Memory B cell (primary cell): ENCODE data around the gene RNF207.

Experiments used
- ATAC-seq: fragments of 150-1000 bp; cut with Tn5 transposase; 2 replicates; pipeline ENCODE4 v1.10.0; 2021; ENCODE audit warnings: low read depth, mild to moderate bottlenecking, moderate library complexity
- DNase-seq, 2 donors: peaks; one replicate each; pipeline ENCODE4 v3.0.0; 2022; ENCODE audit warnings: low spot score in 2 of 2
- H3K27ac Mint-ChIP-seq: one replicate; pipeline ENCODE4 v1.8.0; 2022; ENCODE audit warnings: mild to moderate bottlenecking, moderate library complexity, mixed read lengths
- H3K27me3 Mint-ChIP-seq: one replicate; pipeline ENCODE4 v1.8.0; 2022; ENCODE audit warnings: mixed read lengths
- H3K36me3 Mint-ChIP-seq: one replicate; pipeline ENCODE4 v1.8.0; 2022; ENCODE audit warnings: mild to moderate bottlenecking, mixed read lengths
- H3K4me1 Mint-ChIP-seq: one replicate; pipeline ENCODE4 v1.8.0; 2022; ENCODE audit warnings: mixed read lengths
- H3K4me3 Mint-ChIP-seq: one replicate; pipeline ENCODE4 v1.8.0; 2022; ENCODE audit warnings: mild to moderate bottlenecking, moderate library complexity, mixed read lengths
- H3K9me3 Mint-ChIP-seq: one replicate; pipeline ENCODE4 v1.8.0; 2022; ENCODE audit warnings: mixed read lengths

The RNF207 gene

DNA sequence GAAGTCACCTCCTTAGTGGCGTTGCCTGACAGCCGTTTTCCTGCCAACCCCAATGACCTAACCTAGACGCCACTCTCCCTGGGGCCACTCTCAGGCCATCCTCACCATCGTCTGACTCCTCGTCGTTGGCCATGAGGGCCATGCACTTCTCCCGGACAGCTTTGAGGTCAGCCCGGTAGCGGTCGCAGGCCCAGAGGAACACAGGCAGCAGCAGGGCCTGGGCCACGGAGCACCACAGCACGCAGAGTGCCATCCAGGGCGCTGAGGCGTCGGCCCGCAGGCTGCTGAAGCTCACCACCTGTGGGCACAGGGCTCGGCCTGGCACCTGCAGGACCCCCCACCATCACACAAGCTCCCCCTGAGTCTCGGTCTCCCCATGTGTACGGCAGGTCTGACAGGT lies 45.3 kb downstream of the RNF207 start:
- no peaks in the 10 kb centered on the region for H3K36me3 Mint-ChIP-seq
- no peaks in the 10 kb centered on the region for H3K9me3 Mint-ChIP-seq
- peaks cover 25% of the 10 kb centered on the region for H3K27me3 Mint-ChIP-seq
- no peak overlapping the region for H3K27ac Mint-ChIP-seq
- ATAC-seq (no peak), DNase-seq (no peak)
- peaks cover 3% of the 10 kb centered on the region for H3K4me1 Mint-ChIP-seq
- H3K4me3 Mint-ChIP-seq, result no peak overlapping the region

- no peaks in the 10 kb centered on the region for H3K36me3 Mint-ChIP-seq
- DNase-seq (no peak), ATAC-seq (no peak)
- no peaks in the 10 kb centered on the region for H3K4me1 Mint-ChIP-seq
- H3K27me3 Mint-ChIP-seq, result peaks cover 21% of the 10 kb centered on the region
- H3K9me3 Mint-ChIP-seq, result no peaks in the 10 kb centered on the region
- H3K27ac Mint-ChIP-seq, result no peak overlapping the region
- no peak overlapping the region for H3K4me3 Mint-ChIP-seq
Observed at GRCh38 chr1:6251681-6252373, 45.9 kb downstream of the RNF207 start.

DNA sequence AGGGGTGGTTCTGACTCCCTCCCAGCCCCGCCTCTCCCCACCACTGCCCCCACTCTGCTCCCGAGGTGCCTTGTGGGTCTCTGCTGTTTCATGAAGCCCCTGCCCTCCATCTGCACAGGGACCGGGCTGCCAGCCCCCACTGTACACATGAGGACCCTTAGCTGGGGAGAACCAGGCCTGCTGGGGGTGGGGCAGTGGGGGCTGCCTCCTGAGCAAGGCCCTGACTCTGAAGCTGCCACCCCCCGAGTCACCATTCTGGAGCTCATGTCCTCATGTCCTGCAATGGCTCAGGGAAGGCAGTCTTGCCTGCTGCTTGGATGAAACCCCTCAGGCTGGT lies 46.4 kb downstream of the RNF207 start:
- Mint-ChIP-seq H3K27ac (no peak overlapping the region), H3K4me3 (no peak overlapping the region), H3K36me3 (no peaks in the 10 kb centered on the region), H3K27me3 (peaks cover 18% of the 10 kb centered on the region), H3K9me3 (no peaks in the 10 kb centered on the region), H3K4me1 (no peaks in the 10 kb centered on the region)
- DNase-seq (no peak), ATAC-seq (no peak)

DNA sequence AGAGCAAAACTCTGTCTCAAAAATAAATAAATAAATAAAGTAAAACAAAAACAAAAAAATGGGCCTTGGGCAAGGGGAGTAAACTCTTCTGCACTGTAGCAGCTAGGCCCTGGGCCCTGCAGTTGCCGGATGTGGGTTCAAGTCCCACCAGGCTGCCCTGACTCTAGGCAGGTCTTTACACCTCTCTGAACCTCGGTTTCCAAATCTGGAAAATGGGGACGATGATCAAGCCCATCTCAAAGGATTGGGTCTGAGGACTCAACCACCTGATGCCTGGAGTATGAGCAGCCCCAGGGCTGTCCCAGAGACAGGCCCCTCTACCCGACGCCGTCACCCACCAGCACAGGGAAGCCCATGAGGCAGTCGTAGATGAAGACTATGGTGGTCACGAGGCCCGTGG lies 47.5 kb downstream of the RNF207 start:
- ATAC-seq, result no peak
- Mint-ChIP-seq H3K27ac (no peak overlapping the region), H3K27me3 (peaks cover 14% of the 10 kb centered on the region), H3K36me3 (no peaks in the 10 kb centered on the region), H3K9me3 (no peaks in the 10 kb centered on the region), H3K4me3 (no peak overlapping the region), H3K4me1 (no peaks in the 10 kb centered on the region)
- DNase-seq, result no peak

- Mint-ChIP-seq H3K36me3 (no peaks in the 10 kb centered on the region), H3K4me3 (no peak overlapping the region), H3K27me3 (peaks cover 14% of the 10 kb centered on the region), H3K4me1 (no peaks in the 10 kb centered on the region), H3K9me3 (no peaks in the 10 kb centered on the region), H3K27ac (no peak overlapping the region)
- DNase-seq, result no peak
- no peak for ATAC-seq
Observed at GRCh38 chr1:6254691-6255090, 48.8 kb downstream of the RNF207 start.

DNA sequence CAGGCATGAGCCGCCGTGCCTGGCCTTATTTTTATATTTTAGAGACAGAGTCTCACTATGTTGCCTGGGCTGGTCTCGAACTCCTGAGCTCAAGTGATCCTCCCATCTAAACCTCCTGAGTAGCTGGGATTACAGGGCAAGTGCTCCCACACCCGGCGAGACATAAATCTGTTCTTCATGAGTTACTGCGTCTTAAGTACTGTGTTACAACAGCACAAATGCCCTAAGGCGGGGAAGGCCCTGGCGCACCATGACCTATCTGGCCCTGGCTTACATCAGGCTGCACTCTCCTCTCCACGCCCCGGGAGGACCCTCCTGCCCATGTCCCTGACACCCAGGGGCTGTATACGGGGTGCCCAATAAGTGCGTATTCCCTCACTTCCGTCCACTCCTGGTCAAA lies 50.7 kb downstream of the RNF207 start:
- H3K4me3 Mint-ChIP-seq, result no peak overlapping the region
- no peak overlapping the region for H3K27ac Mint-ChIP-seq
- no peak for ATAC-seq
- H3K9me3 Mint-ChIP-seq, result no peaks in the 10 kb centered on the region
- H3K36me3 Mint-ChIP-seq, result no peaks in the 10 kb centered on the region
- peaks cover 4% of the 10 kb centered on the region for H3K27me3 Mint-ChIP-seq
- no peak for DNase-seq
- no peaks in the 10 kb centered on the region for H3K4me1 Mint-ChIP-seq

GRCh38 chr1:6257541-6258069 lies 51.7 kb downstream of the RNF207 start:
- no peaks in the 10 kb centered on the region for H3K9me3 Mint-ChIP-seq
- H3K4me1 Mint-ChIP-seq, result peaks cover 2% of the 10 kb centered on the region

DNA sequence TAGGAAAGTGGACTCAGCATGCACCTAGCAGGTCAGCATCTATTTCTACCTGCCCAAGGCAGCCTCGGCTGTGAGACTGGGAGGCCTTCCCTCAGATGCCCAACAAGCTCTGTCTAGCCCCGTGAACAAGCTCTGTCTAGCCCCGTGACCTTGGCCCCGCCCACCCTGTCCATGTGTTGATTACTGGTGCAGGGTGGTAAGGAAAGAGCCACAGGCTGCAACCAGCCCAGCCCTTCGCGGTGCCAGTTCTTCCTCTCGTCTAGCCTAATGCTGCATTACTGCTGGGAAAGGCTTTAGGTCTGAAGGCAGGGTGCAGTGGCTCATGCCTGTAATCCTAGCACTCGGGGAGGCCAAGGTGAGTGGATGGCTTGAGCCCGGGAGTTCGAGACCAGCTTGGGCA lies 52.8 kb downstream of the RNF207 start:
- H3K9me3 Mint-ChIP-seq, result no peaks in the 10 kb centered on the region
- no peak for ATAC-seq
- peaks cover 9% of the 10 kb centered on the region for H3K27me3 Mint-ChIP-seq
- H3K27ac Mint-ChIP-seq, result no peak overlapping the region
- no peaks in the 10 kb centered on the region for H3K36me3 Mint-ChIP-seq
- H3K4me1 Mint-ChIP-seq, result peaks cover 2% of the 10 kb centered on the region
- no peak for DNase-seq
- H3K4me3 Mint-ChIP-seq, result no peak overlapping the region

More at GRCh38 chr1:6257541-6258069, 51.7 kb downstream of the RNF207 start:
- no peak for DNase-seq
- no peak for ATAC-seq
- Mint-ChIP-seq H3K27ac (no peak overlapping the region), H3K4me3 (no peak overlapping the region), H3K27me3 (peaks cover 7% of the 10 kb centered on the region), H3K36me3 (no peaks in the 10 kb centered on the region)

GRCh38 chr1:6259491-6260362 lies 53.8 kb downstream of the RNF207 start:
- DNase-seq, result peak; percentile 58 to 65
- H3K27me3 Mint-ChIP-seq, result peaks cover 10% of the 10 kb centered on the region
- peak; percentile 84 for ATAC-seq
- peaks cover 2% of the 10 kb centered on the region for H3K4me1 Mint-ChIP-seq
- peak overlapping the region; percentile 64 for H3K4me3 Mint-ChIP-seq
- H3K27ac Mint-ChIP-seq, result no peak overlapping the region
- no peaks in the 10 kb centered on the region for H3K36me3 Mint-ChIP-seq
- no peaks in the 10 kb centered on the region for H3K9me3 Mint-ChIP-seq

DNA sequence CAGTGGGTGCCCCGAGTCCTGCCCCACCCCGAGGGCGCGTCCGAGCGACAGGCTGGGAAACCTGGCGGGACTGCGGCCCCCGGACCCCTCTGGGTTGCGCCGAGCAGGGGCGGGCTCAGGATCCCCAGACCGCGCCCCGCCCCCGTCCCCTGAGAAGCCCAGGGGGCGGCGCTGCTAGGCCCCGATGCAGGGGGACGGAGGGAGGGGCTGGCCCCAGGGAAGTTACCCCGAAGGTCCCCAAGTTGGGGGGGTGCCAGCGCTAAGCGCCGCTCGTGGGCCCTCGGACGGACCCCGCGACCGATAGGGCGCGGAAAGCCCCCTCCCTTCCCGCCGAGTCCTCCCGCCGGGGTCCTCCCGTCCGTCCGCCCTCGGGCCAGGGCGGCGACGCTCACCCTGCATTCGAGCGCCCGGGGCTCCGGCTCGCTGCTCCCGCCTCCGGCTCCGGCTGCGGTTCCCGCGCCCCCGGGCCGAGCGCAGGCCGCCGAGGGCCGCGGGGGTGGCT lies 54.6 kb downstream of the RNF207 start:
- DNase-seq (no peak), ATAC-seq (peak; percentile 45)
- Mint-ChIP-seq H3K4me3 (no peak overlapping the region), H3K36me3 (no peaks in the 10 kb centered on the region), H3K27me3 (peaks cover 13% of the 10 kb centered on the region), H3K27ac (no peak overlapping the region), H3K9me3 (no peaks in the 10 kb centered on the region), H3K4me1 (peaks cover 2% of the 10 kb centered on the region)

DNA sequence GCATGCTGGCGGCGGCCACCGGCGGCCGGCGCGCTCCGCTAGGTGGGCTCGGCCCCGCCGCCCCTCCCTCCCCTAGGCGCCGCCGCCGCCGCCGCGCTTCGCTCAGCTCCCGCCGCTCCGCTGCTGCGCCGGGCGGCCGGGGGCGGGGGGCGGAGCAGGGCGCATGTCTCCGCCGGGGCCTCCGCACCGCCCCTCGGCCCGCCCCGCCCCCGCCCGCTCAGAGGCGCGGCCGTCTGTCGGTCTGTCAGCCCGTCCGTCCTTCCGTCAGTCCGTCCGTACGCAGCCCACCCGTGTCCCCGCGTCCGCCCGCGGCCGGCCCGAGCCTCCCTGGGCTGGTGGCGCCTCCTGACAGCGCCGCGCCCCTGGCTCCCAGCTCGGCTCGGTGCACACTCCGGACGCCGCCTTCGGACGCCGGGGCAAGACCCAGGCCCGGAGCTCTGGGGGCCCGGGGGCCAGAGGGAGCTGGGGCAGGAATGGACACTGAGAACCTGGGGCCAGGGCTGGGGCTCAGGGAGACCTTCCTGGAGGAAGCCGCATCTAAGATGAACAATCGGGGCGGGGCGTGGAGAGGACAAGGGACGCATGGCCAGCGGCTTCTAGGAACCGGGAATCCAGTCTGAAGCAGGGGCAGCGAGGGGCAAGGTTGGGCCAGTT lies 55.2 kb downstream of the RNF207 start, which contains the start of gene GPR153:
TSS of gene GPR153 (minus strand) at position 138 of the 654 bp plus-strand sequence. CDS start 6,193 bp downstream, outside the sequence.
- DNase-seq, result no peak
- Mint-ChIP-seq H3K36me3 (no peaks in the 10 kb centered on the region), H3K4me1 (peaks cover 2% of the 10 kb centered on the region), H3K27ac (no peak within 1 kb of the TSS), H3K27me3 (peaks cover 13% of the 10 kb centered on the region), H3K9me3 (no peaks in the 10 kb centered on the region), H3K4me3 (peak within 1 kb of the TSS; percentile 80)
- ATAC-seq, result peak; percentile 29

DNA sequence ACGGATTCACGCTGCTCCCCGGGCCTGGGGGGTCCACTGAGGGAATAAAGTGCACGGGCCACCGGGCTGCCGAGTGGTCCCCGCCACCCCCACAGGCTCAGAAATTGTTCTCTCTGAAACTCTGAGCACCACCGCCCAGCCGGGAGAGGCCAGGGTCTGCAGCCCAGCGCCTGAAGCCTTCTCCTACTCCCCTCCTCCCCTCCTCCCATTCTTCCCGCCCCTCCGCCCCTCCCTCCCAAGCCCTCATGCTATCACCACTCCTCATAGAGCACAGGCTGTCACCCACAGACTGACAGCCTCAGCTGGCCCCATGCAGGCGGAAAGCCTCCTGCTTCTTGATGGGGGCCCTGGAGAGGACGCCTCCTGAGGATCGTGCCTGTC lies 55.7 kb downstream of the RNF207 start:
- Mint-ChIP-seq H3K27ac (no peak overlapping the region), H3K9me3 (no peaks in the 10 kb centered on the region), H3K4me3 (peak overlapping the region; percentile 80), H3K27me3 (peaks cover 13% of the 10 kb centered on the region), H3K36me3 (no peaks in the 10 kb centered on the region), H3K4me1 (peaks cover 2% of the 10 kb centered on the region)
- DNase-seq (no peak), ATAC-seq (no peak)

GRCh38 chr1:6262555-6263420 lies 56.9 kb downstream of the RNF207 start:
- no peak overlapping the region for H3K4me3 Mint-ChIP-seq
- H3K27ac Mint-ChIP-seq, result no peak overlapping the region
- H3K36me3 Mint-ChIP-seq, result no peaks in the 10 kb centered on the region
- H3K9me3 Mint-ChIP-seq, result no peaks in the 10 kb centered on the region
- peaks cover 2% of the 10 kb centered on the region for H3K4me1 Mint-ChIP-seq
- H3K27me3 Mint-ChIP-seq, result peaks cover 13% of the 10 kb centered on the region
- ATAC-seq, result no peak
- DNase-seq, result no peak
